ENCODE data around the gene RGS2.

DNA sequence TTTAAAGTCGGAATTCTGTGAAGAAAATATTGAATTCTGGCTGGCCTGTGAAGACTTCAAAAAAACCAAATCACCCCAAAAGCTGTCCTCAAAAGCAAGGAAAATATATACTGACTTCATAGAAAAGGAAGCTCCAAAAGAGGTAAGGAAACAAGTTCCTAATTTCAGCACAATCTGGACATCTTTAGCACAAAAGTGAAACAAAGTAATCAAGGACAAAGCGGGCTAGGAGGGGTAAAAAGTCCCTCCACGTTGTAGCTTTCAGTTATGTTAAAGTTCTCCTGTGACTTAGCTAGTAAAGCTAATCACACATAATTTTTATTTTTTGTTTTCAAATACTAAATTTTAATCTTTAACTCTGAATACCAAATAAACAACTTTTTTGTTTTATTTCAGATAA lies 2.2 kb downstream of the RGS2 start:
- no peak for TF ChIP-seq POLR2A (IDR thresholded peaks at IDR 0.05; ENCODE audit: low read length)
- no peak for TF ChIP-seq GATA1 (IDR thresholded peaks at IDR 0.05; ENCODE audit: low read depth, low read length)

Data from erythroblast (primary cell).